ENCODE results near the gene IFT172.

- TF ChIP-seq CTCF (conservative IDR thresholded peaks at IDR 0.05; ENCODE audit: low read length) (no peak), EZH2phosphoT487 (IDR thresholded peaks at IDR 0.05; ENCODE audit: borderline replicate concordance) (no peak)
Observed at GRCh38 chr2:27445155-27445554, 44.4 kb downstream of the IFT172 start.

All from Loucy (cell line).